Common myeloid progenitor, CD34-positive (primary cell): ENCODE results near the gene ZC3H4.

Experiments
- CTCF ChIA-PET: fragments of 350-600 bp; sonication (Branson Sonifier 250); formaldehyde crosslinking; loops from one replicate; lab custom pipeline; 2021; ENCODE audit warnings: antibody characterized with exemption; lab: Charles Lee
- POLR2A ChIA-PET: fragments of 350-600 bp; sonication (Branson Sonifier 250); formaldehyde crosslinking; loops from one replicate; lab custom pipeline; 2021; ENCODE audit warnings: antibody characterized with exemption; lab: Charles Lee
- DNase-seq, 3 donors: peaks; one replicate each; pipeline versions ENCODE4 v3.0.0 to v3.0.0-alpha.2; 2013
- H3K27ac ChIP-seq, 2 experiments: 1 replicate in 1 of 2; 2 replicates in 1 of 2; pipeline ENCODE4 v1.7.0; 2013; ENCODE audit warnings: inconsistent platforms in 2 of 2, low read length in 2 of 2, mild to moderate bottlenecking in 2 of 2, low read depth in 1 of 2, moderate library complexity in 1 of 2; ENCODE audit not compliant: severe bottlenecking in 2 of 2, insufficient read depth in 1 of 2, poor library complexity in 1 of 2
- H3K27me3 ChIP-seq, 5 experiments: replicated peaks in 2 of 5; 1 replicate in 3 of 5; 2 replicates in 2 of 5; pipeline versions ENCODE4 v1.6.1 to v1.7.0; 2013; ENCODE audit warnings: low read length in 4 of 5, mild to moderate bottlenecking in 2 of 5, moderate library complexity in 2 of 5, inconsistent platforms in 1 of 5; ENCODE audit not compliant: insufficient read depth in 5 of 5, control insufficient read depth in 4 of 5
- H3K36me3 ChIP-seq, 4 experiments: 1 replicate in 2 of 4; 2 replicates in 2 of 4; pipeline versions ENCODE4 v1.6.1 to v1.7.0; 2013; ENCODE audit warnings: low read length in 3 of 4, control low read depth in 1 of 4, mild to moderate bottlenecking in 1 of 4; ENCODE audit not compliant: control insufficient read depth in 4 of 4, insufficient read depth in 4 of 4
- H3K4me1 ChIP-seq, 4 experiments: 1 replicate in 3 of 4; 2 replicates in 1 of 4; pipeline versions ENCODE4 v1.6.1 to v1.7.1; 2013; ENCODE audit warnings: low read length in 3 of 4, mild to moderate bottlenecking in 3 of 4, control low read depth in 1 of 4, inconsistent platforms in 1 of 4, moderate library complexity in 1 of 4; ENCODE audit not compliant: control insufficient read depth in 4 of 4, insufficient read depth in 4 of 4; ENCODE audit errors: control extremely low read depth in 1 of 4
- H3K4me3 ChIP-seq, 7 experiments: 1 replicate in 4 of 7; 2 replicates in 3 of 7; pipeline versions ENCODE4 v1.5.1 to v1.7.0; 2013; ENCODE audit warnings: mild to moderate bottlenecking in 7 of 7, low read length in 6 of 7, moderate library complexity in 6 of 7, inconsistent platforms in 2 of 7, low read depth in 2 of 7, control low read depth in 1 of 7; ENCODE audit not compliant: insufficient read depth in 4 of 7, control insufficient read depth in 1 of 7; ENCODE audit errors: extremely low read depth in 1 of 7
- H3K9me3 ChIP-seq, 5 experiments: 1 replicate in 4 of 5; 2 replicates in 1 of 5; pipeline versions ENCODE4 v1.6.1 to v1.7.1; 2013; ENCODE audit warnings: low read length in 4 of 5, mild to moderate bottlenecking in 2 of 5, inconsistent platforms in 1 of 5, low read depth in 1 of 5, moderate library complexity in 1 of 5; ENCODE audit not compliant: control insufficient read depth in 4 of 5, insufficient read depth in 2 of 5; ENCODE audit errors: control extremely low read depth in 1 of 5
- WGBS: methylation state at CpG from one replicate; pipeline ENCODE4 v1.1.5; 2013; ENCODE audit not compliant: insufficient coverage; 5-methylcytosine and 5-hydroxymethylcytosine counted together

The ZC3H4 gene

DNA sequence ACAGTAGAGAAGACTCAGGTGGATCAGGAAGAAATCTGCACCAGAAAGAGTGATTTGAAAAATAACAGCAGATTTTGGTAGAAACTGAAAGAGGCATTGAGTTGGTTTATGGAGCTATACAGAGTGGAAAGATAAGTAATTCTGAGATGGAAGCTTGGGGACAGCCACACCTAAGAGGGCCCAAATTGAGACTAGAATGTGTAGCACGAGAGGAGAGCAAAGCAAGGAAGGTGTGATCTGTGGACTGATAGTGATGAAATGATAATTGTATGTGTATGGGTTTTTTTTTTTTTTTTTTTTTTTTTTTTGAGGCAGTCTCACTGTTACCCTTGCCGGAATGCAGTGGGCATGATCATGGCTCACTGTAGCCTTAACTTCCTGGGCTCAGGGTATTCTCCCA lies 33.3 kb upstream of the ZC3H4 start:
- H3K4me1 ChIP-seq: no peaks in the 10 kb centered on the region
- H3K27ac ChIP-seq: no peak overlapping the region
- H3K36me3 ChIP-seq: peaks cover 11 to 75% (median 44%) of the 10 kb centered on the region in 4 experiments
- WGBS: no CpG with 5 or more reads among the region's 2 CpGs
- no peaks in the 10 kb centered on the region for H3K9me3 ChIP-seq
- H3K4me3 ChIP-seq: no peak overlapping the region
- ChIA-PET CTCF (interaction anchor here (1.2 to 8.5 kb wide), 5 partner anchors 9 to 100 kb away, joined by 3 to 105 read pairs (median 7); partner anchors contain the start of gene ZC3H4), POLR2A (interaction anchor here (1.1 kb wide), 1 partner anchor 79 kb away, joined by 3 read pairs; no protein-coding TSS in a partner anchor)
- DNase-seq: no peak
- peaks cover 0 to 2% (median 0%) of the 10 kb centered on the region in 5 experiments for H3K27me3 ChIP-seq

DNA sequence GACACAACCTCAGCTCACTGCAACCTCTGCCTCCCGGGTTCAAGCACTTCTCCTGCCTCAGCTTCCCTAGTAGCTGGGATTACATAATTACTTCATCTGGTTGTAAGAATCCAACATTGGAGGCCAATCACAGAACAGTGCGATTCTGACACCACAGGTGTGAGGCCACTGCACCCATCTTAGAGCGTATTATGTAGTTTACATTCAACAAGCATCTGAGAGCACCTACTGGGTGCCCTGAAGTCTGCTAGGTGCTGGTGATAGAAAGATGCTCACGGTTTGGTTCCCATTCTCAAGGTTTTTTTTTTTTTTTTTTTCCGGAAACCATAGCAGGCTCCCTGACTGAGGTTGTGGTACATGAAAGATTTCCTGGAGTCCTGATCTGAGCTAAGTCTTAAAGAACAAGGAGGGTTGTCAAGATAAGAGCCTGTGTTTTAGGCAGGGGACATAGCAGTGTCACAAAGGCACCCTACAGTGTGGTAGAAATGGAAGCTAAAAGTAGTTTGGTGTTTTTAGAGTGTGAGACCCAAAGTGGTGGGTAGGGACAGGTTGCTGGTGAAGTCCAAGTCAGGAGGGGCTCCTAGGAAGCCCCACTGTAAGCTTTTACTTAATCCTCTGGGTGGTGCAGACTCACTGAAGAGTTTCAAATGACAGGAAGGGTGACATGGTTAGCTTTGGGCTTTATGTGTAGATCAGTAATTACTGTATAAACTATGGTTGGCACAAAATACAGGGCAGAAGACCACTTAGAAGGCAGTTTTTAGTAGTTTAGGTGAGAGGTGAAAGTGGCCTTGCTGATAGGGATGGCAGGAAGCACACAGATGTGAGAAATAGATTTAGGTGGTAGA lies 32.3 kb upstream of the ZC3H4 start:
- no peaks in the 10 kb centered on the region for H3K9me3 ChIP-seq
- peaks cover 11 to 66% (median 39%) of the 10 kb centered on the region in 4 experiments for H3K36me3 ChIP-seq
- 88% methylated on average over 3 of the region's 5 CpGs for WGBS
- H3K4me3 ChIP-seq: no peak overlapping the region
- H3K27me3 ChIP-seq: peaks cover 0 to 2% (median 0%) of the 10 kb centered on the region in 5 experiments
- no peak overlapping the region for H3K27ac ChIP-seq
- ChIA-PET POLR2A (no interaction called here), CTCF (interaction anchor here (0.6 to 8.5 kb wide), 11 partner anchors 8 to 661 kb away, joined by 3 to 105 read pairs (median 3); partner anchors contain the start of gene ZC3H4)
- no peaks in the 10 kb centered on the region for H3K4me1 ChIP-seq
- DNase-seq: no peak

DNA sequence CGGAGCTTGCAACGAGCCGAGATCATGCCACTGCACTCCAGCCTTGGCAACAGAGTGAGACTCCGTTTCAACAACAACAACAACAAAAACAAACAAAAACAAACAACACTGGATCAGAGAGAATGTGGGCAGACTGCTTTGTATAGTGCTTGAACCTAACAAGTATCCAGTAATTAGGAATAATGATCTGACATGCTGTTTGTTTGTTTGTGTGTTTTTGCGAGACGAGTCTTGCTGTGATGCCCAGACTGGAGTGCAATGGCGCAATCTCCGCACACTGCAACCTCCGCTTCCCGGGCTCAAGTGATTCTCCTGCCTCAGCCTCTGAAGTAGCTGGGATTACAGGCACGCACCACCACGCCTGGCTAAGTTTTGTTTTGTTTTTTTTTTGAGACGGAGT lies 31.1 kb upstream of the ZC3H4 start:
- Histone ChIP-seq H3K36me3 (peaks cover 7 to 61% (median 31%) of the 10 kb centered on the region in 4 experiments), H3K4me1 (no peaks in the 10 kb centered on the region)
- WGBS: 95% methylated on average over 7 of the region's 13 CpGs

DNA sequence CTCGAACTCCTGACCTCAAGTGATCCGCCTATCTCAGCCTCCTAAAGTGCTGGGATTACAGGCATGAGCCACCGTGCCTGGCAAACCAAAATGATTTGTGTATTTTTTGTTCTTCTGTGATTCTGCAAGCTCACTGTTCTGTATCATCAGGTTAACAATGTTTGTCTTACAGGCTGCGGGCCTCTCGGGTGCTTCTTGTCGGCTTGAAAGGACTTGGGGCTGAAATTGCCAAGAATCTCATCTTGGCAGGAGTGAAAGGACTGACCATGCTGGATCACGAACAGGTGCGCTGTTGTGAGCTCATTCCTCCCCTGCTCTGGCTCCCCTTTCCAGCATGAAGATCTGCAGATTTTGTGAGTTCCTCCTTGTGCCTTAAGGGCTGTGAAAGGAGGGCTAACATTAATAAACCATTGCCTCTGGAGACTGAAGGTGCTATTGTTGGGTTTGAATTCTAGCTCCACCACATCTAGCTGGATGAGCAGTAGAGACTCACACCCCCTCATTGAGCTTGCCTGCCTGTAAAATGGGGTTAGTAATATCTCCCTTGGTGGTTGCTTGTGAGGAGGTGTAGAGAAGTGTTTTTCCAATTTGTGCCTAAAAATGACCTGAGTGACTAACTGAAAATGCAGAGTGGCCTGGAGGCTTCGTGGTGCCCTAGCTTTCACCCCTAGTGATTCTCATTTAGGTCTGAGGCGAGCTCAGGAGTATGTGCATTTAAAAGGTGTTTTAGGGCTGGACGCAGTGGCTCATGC lies 29.9 kb upstream of the ZC3H4 start:
- H3K9me3 ChIP-seq: no peaks in the 10 kb centered on the region
- ChIA-PET POLR2A (no interaction called here), CTCF (interaction anchor here (1.0 to 8.5 kb wide), 3 partner anchors 11 to 103 kb away, joined by 3 to 105 read pairs (median 3); no protein-coding TSS in a partner anchor)
- H3K4me3 ChIP-seq: no peak overlapping the region
- no peaks in the 10 kb centered on the region for H3K4me1 ChIP-seq
- DNase-seq: no peak
- no peaks in the 10 kb centered on the region for H3K27me3 ChIP-seq
- 99% methylated on average over 10 of the region's 11 CpGs for WGBS
- H3K36me3 ChIP-seq: peaks cover 7 to 64% (median 29%) of the 10 kb centered on the region in 4 experiments
- H3K27ac ChIP-seq: no peak overlapping the region

More for the DNA sequence above, 31.1 kb upstream of the ZC3H4 start:
- POLR2A ChIA-PET: no interaction called here
- no peaks in the 10 kb centered on the region for H3K9me3 ChIP-seq
- DNase-seq: no peak
- no peaks in the 10 kb centered on the region for H3K27me3 ChIP-seq
- no peak overlapping the region for H3K27ac ChIP-seq
- H3K4me3 ChIP-seq: no peak overlapping the region
- CTCF ChIA-PET: interaction anchor here (0.9 to 8.5 kb wide), 4 partner anchors 12 to 102 kb away, joined by 3 to 105 read pairs (median 8); no protein-coding TSS in a partner anchor

DNA sequence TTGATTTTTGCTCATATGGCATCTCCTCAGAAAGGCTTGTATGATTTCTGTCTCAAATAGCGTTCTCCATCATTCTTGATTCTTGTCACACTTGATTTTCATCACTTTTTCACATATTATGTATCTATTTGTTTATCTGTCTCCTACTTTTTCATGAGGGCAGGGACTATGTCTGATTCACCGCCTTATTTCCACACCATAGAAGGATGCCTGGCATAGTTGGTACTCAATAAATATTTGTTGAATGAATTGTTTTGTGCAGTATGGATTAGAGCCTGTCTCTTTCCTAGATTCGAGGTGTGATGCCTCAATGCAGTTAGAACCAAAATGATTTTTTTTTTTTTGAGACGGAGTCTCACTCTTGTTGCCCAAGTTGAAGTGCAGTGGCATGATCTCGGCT lies 29.2 kb upstream of the ZC3H4 start:
- DNase-seq: no peak
- H3K27ac ChIP-seq: no peak overlapping the region
- 95% methylated on average over 5 of the region's 5 CpGs for WGBS
- H3K4me1 ChIP-seq: no peaks in the 10 kb centered on the region
- no peaks in the 10 kb centered on the region for H3K27me3 ChIP-seq
- H3K36me3 ChIP-seq: peaks cover 7 to 62% (median 25%) of the 10 kb centered on the region in 4 experiments
- POLR2A ChIA-PET: no interaction called here
- no peaks in the 10 kb centered on the region for H3K9me3 ChIP-seq
- H3K4me3 ChIP-seq: no peak overlapping the region
- CTCF ChIA-PET: interaction anchor here (1.0 to 8.5 kb wide), 3 partner anchors 11 to 104 kb away, joined by 3 to 105 read pairs (median 3); no protein-coding TSS in a partner anchor

GRCh38 chr19:47141695-47142094 lies 28.1 kb upstream of the ZC3H4 start:
- H3K9me3 ChIP-seq: no peaks in the 10 kb centered on the region
- no peak overlapping the region for H3K27ac ChIP-seq
- no peaks in the 10 kb centered on the region for H3K4me1 ChIP-seq
- no peak for DNase-seq
- peaks cover 7 to 63% (median 22%) of the 10 kb centered on the region in 4 experiments for H3K36me3 ChIP-seq
- ChIA-PET CTCF (no interaction called here), POLR2A (no interaction called here)
- no peaks in the 10 kb centered on the region for H3K27me3 ChIP-seq
- no peak overlapping the region for H3K4me3 ChIP-seq
